SKM-1 treated with dmso at 0.1 percent for 144 hours (cell line): ENCODE data around the gene RFC4.
"Not testable (repeated sequence)": the region's sequence is repeated elsewhere in the genome, so short reads cannot be mapped to it uniquely, and the experiment has no call there.

ENCODE experiments used
- DNase-seq: peaks from one replicate; lab custom pipeline; 2025; ENCODE audit not compliant: unreplicated experiment; lab: John Stamatoyannopoulos, UW

RFC4 gene

GRCh38 chr3:186825294-186825821 is 19.1 kb upstream of the RFC4 start:
- no peak for DNase-seq

- no peak for DNase-seq
These were observed 18.3 kb upstream of the RFC4 start for GRCh38 chr3:186824430-186825139.

- DNase-seq = no peak
These were observed 17.1 kb upstream of the RFC4 start for GRCh38 chr3:186823386-186823785.

- DNase-seq = not testable (repeated sequence)
These were observed 16.1 kb upstream of the RFC4 start for GRCh38 chr3:186822388-186822759.

- peak; percentile 21 for DNase-seq
These were observed 15.4 kb upstream of the RFC4 start for GRCh38 chr3:186821429-186822387.

- no peak for DNase-seq
These were observed 12.7 kb upstream of the RFC4 start for GRCh38 chr3:186818956-186819355.

GRCh38 chr3:186818516-186818915 is 12.2 kb upstream of the RFC4 start:
- no peak for DNase-seq

- peak; percentile 79 for DNase-seq
These were observed 9.2 kb upstream of the RFC4 start for GRCh38 chr3:186815435-186815834.

GRCh38 chr3:186814100-186814499 is 7.8 kb upstream of the RFC4 start:
- no peak for DNase-seq

GRCh38 chr3:186811313-186811712 is 5.0 kb upstream of the RFC4 start:
- not testable (repeated sequence) for DNase-seq

GRCh38 chr3:186810336-186810996 is 4.2 kb upstream of the RFC4 start:
- no peak for DNase-seq

- no peak for DNase-seq
These were observed 949 bp upstream of the RFC4 start for GRCh38 chr3:186807231-186807630.

- not testable (repeated sequence) for DNase-seq
These were observed 2.8 kb downstream of the RFC4 start for GRCh38 chr3:186803447-186803846.

GRCh38 chr3:186802701-186803100 is 3.6 kb downstream of the RFC4 start:
- DNase-seq = no peak

GRCh38 chr3:186800285-186800684 is 6.0 kb downstream of the RFC4 start:
- no peak for DNase-seq

- DNase-seq = no peak
These were observed 7.9 kb downstream of the RFC4 start for GRCh38 chr3:186798239-186798874.

- no peak for DNase-seq
These were observed 15.9 kb downstream of the RFC4 start for GRCh38 chr3:186790261-186790981.

- DNase-seq = no peak
These were observed 16.6 kb downstream of the RFC4 start for GRCh38 chr3:186789554-186790260.

GRCh38 chr3:186788482-186789370 is 17.6 kb downstream of the RFC4 start:
- DNase-seq = no peak
